ENCODE results near the gene NAPA. TPM values are rescaled to one million over a fixed set of nuclear protein-coding genes. Genes with fewer than 3 reads are reported as not detected.

NAPA gene
- total and polyA plus RNA-seq, 3 donors from 2014 or later, result 194 to 257 (median 227) TPM

GRCh38 chr19:47492137-47492533, 22.7 kb downstream of the NAPA start:
- intact Hi-C loops (cut with DNase I; ENCODE audit: low total_unique reads), result no loop called here
- WGBS, 2 donors, result 86 to 93% methylated on average over 14 of the region's 14 CpGs
- Histone ChIP-seq H3K27ac (no peak overlapping the region), H3K4me3 (no peak overlapping the region), H3K4me1 (no peaks in the 10 kb centered on the region), H3K9me3 (no peaks in the 10 kb centered on the region), H3K27me3 (no peaks in the 10 kb centered on the region), H3K36me3 (ENCODE audit: low read depth, missing control alignments) (no peaks in the 10 kb centered on the region)
- DNase-seq, result no peak
- TF ChIP-seq POLR2A (IDR thresholded peaks at IDR 0.05) (no peak), CTCF (IDR thresholded peaks at IDR 0.05) (no peak)

GRCh38 chr19:47491358-47492136, 23.3 kb downstream of the NAPA start:
- Histone ChIP-seq H3K4me3 (no peak overlapping the region), H3K27ac (no peak overlapping the region), H3K36me3 (ENCODE audit: low read depth, missing control alignments) (no peaks in the 10 kb centered on the region), H3K27me3 (no peaks in the 10 kb centered on the region), H3K9me3 (no peaks in the 10 kb centered on the region), H3K4me1 (no peaks in the 10 kb centered on the region)
- intact Hi-C loops (cut with DNase I; ENCODE audit: low total_unique reads), result no loop called here
- TF ChIP-seq CTCF (IDR thresholded peaks at IDR 0.05), result no peak
- TF ChIP-seq POLR2A (IDR thresholded peaks at IDR 0.05), result no peak
- DNase-seq, result no peak
- WGBS, 2 donors, result 84 to 86% methylated on average over 20 to 22 of the region's 22 CpGs

- intact Hi-C loops (cut with DNase I; ENCODE audit: low total_unique reads), result no loop called here
- Histone ChIP-seq H3K4me1 (no peaks in the 10 kb centered on the region), H3K27me3 (no peaks in the 10 kb centered on the region), H3K9me3 (no peaks in the 10 kb centered on the region), H3K36me3 (ENCODE audit: low read depth, missing control alignments) (no peaks in the 10 kb centered on the region), H3K4me3 (no peak overlapping the region), H3K27ac (no peak overlapping the region)
- TF ChIP-seq POLR2A (IDR thresholded peaks at IDR 0.05), result no peak
- no peak for TF ChIP-seq CTCF (IDR thresholded peaks at IDR 0.05)
- 72 to 80% methylated on average over 1 to 3 of the region's 3 CpGs for WGBS, 2 donors
- no peak for DNase-seq
These were observed 24.0 kb downstream of the NAPA start for GRCh38 chr19:47490847-47491246.

GRCh38 chr19:47490031-47490430, 24.8 kb downstream of the NAPA start:
- Histone ChIP-seq H3K36me3 (ENCODE audit: low read depth, missing control alignments) (no peaks in the 10 kb centered on the region), H3K4me3 (no peak overlapping the region), H3K27me3 (no peaks in the 10 kb centered on the region), H3K4me1 (no peaks in the 10 kb centered on the region), H3K27ac (no peak overlapping the region), H3K9me3 (no peaks in the 10 kb centered on the region)
- TF ChIP-seq CTCF (IDR thresholded peaks at IDR 0.05) (no peak), POLR2A (IDR thresholded peaks at IDR 0.05) (no peak)
- WGBS, 2 donors, result 88 to 90% methylated on average over 7 of the region's 7 CpGs
- intact Hi-C loops (cut with DNase I; ENCODE audit: low total_unique reads), result no loop called here
- no peak for DNase-seq

All from testis (tissue), 3 donors.